ENCODE measurements around the gene FAF2.
"Not testable (repeated sequence)": the region's sequence is repeated elsewhere in the genome, so short reads cannot be mapped to it uniquely, and the experiment has no call there.

Gene FAF2

DNA sequence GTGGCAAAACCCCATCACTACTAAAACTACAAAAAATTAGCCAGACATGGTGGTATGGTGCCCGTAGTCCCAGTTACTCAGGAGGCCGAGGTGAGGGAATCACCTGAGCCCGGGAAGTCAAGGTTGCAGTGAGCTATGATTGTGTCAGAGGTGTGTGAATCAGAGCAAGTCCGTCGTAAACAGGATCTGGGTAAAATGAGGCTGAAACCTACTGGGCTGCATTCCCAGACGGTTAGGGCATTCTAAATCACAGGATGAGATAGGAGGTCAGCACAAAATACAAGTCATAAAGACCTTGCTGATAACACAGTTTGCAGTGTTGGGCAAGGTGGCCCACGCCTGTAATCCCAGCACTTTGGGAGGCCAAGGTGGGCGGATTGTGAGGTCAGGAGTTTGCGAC is 29.9 kb upstream of the FAF2 start:
- DNase-seq, result no peak

DNA sequence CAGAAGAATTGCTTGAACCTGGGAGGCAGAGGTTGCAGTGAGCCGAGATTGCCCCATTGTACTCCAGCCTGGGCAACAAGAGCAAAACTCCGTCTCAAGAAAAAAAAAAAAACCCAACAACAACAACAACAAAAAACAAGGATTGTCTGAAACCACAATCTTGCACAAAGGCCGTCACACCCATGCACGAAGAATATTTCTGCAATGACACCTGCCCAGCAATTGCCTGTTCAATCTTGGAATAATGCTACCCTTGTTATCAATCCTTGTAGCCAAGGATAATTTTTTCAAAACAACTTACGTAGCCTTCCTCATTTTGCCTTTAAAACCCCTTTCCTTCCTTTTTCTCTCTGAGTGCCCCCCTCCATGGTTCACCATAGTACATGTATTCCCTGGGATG is 28.1 kb upstream of the FAF2 start:
- no peak for DNase-seq

DNA sequence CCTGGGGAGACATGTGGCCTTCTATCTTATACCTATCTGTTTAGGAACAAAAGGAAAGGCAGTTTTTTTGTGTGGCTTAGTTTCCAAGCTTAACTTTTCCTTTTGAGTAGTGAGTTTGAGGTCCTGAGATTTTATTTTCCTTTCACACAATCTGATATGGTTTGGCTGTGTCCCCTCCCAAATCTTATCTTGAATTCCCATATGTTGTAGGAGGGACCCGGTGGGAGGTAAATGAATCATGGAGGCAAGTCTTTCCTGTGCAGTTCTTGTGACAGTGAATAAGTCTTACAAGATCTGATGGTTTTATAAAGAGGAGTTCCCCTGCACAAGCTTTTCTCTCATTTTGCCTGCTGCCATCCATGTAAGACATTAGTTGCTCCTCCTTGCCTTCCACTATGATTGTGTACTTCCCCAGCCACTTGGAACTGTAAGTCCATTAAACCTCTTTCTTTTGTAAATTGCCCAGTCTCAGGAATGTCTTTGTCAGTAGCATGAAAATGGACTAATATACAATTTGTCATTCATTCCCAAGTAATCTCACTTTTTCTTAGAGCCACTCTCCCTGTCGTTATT is 27.1 kb upstream of the FAF2 start:
- no peak for DNase-seq

DNA sequence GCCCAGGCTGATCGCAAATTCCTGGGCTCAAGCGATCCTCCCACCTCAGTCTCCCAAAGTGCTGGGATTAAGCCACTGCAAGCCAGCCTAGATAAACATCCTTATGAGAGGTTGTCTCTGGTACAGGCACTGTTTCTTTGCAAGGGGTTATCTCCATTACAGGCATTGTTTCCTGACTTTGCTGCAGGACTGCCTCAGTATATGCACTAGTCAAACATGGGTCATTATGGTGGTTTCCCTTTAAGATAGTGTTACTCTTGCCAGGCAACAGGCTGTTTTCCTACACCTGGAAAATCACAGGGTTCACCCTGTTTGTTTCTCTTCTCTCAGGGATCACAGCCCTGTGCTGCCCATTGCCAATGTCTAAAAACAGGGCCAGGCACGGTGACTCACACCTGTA is 24.0 kb upstream of the FAF2 start:
- no peak for DNase-seq

DNA sequence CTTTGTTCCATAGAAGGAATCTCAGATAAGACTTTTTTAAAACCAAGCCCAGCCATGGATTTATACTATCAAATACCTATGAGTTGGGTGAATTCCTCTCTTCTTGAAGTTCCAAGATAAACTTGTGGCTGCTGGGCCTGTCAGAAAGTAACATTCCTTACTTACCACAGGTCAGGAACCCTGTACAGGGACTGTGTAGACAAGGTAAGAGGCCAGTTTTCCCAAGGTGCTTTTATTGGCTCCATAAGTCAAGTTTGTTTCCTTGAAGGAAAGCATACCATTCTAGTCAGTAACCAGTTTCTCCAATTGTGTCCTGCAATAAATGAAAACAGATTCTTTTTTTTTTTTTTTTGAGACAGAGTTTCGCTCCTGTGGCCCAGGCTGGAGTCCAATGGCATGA is 23.0 kb upstream of the FAF2 start:
- DNase-seq, result no peak

DNA sequence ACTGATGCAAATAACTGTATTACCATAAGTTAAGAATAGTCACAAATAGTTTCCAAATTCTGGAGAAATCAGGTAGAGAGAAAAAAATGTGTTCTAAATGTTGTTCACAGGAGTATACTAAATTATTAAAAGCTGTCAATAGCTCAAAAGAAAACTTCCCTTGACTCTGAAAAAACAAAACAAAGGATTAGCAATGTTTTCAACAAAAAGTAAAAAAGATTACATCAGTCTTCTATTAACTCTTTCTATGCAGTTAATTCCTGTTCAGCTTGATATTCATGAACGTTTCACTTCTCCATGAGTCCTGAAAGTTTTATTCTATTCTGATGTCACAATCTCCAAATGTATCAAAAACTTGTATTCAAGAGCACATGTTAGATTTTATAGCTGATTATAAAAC is 22.4 kb upstream of the FAF2 start:
- no peak for DNase-seq

DNA sequence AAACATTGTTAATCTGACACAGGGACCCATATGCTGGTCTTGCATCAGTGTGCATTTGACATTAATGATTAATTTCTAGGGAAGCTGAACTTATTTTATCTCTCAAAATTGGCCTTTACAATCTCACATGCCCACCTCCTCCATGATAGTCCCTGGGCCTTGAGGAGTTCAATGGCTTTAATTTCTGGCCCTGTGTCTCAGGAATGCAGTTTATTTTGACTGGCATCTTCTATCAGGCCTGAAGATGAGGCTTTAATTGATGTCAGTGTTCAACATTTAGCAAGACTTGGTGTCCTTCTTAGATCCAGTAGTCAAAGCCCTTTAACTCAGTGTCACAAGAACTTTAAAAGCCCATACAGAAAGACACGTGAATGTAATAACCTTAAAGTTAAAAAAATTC is 21.3 kb upstream of the FAF2 start:
- no peak for DNase-seq

DNA sequence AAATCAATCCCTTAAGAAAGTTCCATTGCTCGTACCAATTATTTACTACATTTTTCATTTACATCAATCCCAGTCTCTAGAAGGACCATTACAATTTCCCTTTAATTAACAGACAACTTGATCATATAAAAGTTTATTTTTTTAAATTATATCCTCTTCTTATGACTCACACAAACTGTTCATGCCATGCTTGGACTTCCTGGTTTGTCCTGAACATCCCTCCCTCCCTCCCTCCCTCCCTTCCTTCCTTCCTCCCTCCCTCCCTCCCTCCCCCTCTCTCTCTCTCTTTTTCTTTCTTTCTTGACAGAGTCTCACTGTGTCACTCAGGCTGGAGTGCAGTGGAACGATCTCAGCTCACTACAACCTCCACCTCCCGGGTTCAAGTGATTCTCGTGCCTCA is 20.2 kb upstream of the FAF2 start:
- DNase-seq, result no peak

DNA sequence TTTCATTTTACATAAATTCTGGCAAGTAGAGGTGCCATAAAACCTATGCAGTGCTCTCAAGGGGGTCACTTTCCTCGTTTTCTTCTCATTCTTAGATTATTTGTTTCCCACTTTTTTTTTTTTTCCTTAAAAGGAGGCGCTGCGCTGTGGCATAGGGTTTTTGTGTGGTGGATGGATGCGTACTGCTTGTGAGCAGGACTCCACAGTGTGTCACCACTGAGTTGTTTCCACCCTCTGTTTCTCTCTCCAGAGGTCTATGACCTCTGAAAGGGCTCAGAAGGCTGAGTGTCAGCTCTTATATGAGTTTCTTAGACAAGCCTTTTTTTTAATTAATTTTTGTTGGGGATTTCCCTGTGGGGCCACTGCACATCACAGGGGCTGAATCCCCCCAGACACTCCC is 18.2 kb upstream of the FAF2 start:
- no peak for DNase-seq

DNA sequence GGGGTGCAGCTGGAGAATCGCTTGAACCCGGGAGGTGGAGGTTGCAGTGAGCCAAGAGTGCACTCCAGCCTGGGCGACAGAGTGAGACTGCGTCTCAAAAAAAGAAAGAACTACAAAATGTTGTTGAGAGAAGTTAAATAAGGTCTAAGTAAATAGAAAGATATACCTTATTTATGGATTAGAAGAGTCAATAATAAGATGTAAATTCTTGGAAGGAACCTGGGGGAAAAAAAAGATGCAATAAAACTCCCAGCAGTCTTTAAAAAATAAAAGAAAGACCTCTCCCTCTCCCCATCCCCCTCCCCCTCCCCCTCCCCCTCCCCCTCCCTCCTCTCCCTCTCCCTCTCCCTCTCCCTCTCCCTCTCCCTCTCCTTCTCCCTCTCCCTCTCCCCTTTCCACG is 15.5 kb upstream of the FAF2 start:
- DNase-seq, result no peak

DNA sequence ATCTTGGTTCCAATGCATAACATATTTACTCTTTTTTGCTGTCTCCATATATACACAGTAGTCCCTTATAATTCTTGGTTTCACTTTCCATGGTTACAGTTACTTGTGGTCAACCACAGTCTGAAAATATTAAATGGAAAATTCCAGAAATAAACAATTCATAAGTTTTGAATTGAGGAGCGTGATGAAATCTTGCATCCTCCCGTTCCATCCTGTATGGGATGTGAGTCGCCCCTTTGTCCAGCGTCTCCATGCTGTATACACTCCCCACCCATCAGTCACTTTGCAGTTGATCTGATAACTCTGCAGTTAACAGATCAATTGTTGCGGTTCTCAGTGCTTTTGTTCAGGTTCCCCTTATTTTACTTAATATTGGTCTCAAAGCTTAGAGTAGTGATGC is 11.5 kb upstream of the FAF2 start:
- no peak for DNase-seq

DNA sequence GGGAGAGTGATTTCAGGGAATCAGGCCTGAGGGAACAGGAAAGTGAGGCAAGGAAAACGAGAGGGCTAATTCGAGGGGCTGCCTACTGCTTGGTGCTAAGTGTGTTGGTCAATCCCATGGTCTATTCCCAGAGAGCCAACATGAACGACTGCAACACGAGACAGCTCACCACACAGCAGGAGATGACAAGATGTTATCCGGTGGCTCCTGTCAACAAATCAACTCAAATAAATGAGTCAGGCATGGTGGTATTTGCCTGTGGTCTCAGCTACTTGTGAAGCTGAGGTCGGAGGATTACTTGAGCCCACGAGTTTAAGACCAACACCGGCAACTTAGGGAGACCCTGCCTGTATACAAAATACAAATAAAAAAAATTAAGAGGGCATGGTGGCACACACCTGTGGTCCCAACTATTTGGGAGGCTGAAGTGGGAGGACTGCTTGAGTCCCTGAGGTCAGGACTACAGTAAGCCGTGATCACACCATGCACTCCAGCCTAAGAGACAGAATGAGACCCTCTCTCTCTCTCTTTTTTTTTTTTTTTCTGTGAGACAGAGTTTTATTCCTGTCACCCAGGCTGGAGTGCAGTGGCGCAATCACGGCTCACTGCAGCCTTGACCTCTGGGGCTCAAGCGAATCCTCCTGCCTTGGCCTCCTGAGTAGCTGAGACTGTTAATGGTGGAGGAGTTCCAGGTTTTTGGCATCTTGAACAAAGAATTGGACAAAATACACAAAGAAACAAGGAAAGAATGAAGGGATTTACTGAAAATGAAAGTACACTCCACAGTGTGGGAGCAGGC is 9.0 kb upstream of the FAF2 start:
- no peak for DNase-seq

DNA sequence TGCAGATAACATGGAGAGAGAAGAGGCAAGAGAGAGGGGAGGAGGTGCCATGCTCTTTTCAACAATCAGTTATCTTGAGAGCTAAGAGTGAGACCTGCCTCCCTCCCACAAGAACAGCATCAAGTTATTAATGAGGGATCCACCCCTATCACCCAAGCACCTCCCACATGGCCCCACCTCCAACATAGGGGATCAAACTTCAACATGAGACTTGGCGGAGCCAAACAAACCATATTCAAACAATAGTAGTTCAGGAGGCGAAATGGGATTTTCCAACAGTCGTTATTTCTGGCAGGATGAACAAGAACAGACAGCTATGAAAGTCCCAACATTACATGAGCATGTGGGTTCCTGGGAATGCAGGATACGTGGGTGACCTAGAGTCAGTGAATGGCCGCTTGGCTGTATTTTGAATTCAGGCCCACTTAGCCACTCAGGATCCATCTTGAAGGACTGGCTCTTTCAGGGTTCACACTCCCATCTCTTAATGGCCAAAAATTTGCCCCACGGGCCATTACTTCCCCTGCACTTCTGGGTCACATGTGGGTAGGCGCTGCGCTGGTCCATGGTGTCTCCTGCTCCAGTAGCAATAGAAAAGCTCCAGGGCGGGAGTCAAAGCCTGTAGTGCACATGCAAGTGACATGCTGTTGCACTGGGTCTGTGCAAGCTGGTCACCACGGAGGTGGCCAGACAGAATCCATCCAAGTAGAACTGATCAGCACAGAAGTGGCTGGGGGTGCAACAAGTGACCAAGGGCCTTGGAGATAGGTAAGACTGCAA is 7.1 kb upstream of the FAF2 start:
- DNase-seq, result no peak

DNA sequence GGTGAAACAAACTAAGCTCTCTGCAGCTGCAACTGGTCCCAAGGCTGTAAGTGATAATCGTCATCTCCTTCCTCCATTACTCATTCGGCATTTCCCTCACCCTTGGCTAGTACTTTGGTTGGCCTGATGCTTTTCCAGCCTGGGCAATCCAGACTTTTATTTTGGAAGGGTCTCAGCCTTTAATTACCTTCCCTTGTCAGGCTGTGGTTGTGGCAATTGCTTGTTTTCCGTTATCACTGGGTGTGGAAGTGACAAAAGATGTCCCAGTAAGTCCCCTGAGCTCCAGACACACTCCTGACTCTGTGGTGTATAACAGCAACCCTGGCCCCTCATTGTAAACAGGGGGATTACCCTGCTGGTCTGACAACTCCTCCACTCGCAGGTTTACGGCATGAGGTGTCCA is 6.3 kb upstream of the FAF2 start:
- no peak for DNase-seq

DNA sequence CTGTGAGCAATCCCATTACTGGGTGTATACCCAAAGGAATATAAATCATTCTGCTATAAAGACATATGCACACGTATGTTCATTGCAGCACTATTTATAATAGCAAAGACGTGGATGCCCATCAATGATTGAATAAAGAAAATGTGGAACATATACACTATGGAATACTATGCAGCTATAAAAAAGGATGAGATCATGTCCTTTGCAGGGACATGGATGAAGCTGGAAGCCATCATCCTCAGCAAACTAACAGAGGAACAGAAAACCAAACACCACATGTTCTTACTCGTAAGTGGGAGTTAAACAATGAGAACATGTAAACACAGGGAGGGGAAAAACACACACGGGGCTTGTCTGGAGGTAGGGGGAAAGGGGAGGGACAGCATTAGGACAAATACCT is 5.3 kb upstream of the FAF2 start:
- DNase-seq, result not testable (repeated sequence)

DNA sequence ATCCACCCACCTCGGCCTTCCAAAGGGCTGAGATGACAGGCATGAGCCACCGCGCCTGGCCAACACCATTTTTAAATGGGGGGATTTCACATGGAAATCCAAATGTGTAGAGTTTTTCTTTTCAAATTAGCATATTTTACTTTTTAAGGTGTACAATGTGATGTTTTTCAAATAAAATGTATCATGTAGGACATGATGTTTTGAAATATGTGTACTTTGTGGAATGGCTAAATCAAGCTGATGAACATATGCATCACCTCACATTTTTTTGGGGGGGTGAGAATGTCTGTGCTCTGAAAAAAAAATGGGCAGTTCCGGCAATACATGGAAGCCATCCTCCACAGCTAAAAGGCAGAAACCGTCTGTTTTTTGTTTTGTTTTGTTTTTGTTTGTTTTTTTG is 3.4 kb upstream of the FAF2 start:
- no peak for DNase-seq

DNA sequence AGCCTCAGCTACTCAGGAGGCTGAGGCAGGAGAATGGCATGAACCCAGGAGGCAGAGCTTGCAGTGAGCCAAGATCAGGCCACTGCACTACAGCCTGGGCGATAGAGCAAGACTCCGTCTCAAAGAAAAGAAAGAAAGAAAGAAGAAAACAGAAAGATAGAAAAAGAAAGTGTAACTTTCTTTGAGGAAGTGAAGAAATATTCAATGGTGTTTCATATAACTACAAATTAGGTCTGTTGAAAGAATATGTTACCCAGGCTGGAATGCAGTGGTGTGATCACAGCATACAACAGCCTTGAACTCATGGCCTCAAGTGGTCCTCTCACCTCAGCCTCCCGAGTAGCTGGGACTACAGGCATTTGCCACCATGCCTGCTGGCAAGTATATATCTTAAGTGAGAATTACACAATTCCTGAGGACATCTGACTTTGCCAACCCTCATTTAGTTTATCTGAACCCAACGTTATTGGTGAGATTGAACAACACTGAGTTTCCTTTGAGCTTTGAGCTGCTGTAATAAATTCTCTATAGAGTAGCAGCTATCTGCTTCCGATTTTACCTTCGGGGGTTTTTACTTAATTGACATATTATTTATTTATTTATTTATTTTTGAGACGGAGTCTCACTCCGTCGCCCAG is 2.0 kb upstream of the FAF2 start:
- no peak for DNase-seq

DNA sequence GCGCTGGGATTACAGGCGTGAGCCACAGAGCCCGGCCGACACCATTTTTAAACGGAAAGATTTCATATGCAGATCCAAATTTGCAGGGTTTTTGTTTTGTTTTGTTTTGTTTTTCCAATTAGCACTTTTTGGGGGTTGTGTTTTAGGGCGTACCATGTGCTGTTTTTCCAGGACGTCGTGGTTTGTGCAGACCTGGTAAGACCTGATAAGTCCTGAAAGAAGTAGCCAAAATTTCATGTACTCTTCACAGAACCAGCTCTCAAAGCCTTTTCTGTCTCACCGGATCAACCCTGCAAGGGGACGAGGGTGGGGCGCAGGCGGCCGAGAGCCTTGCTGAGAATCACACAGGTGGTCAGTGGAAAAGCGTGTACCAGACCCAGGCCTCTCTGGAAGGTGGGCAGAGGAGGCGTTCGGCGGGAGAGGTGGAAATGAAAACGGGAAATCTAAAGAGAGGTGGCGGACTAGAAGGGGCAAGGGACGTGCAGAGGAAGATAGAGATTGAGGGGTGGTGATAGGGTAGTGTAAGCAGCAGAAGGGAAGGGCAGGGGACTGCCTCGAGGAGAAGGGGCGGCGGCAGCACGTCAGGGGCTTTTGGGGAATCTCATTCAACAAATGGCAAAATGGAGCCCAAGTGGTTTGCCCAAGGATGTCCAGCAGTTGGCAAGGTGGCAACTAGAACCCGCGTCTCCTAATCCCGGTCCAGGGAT is 1.1 kb upstream of the FAF2 start:
- peak in 1 of 2 donors; percentile 3 for DNase-seq

DNA sequence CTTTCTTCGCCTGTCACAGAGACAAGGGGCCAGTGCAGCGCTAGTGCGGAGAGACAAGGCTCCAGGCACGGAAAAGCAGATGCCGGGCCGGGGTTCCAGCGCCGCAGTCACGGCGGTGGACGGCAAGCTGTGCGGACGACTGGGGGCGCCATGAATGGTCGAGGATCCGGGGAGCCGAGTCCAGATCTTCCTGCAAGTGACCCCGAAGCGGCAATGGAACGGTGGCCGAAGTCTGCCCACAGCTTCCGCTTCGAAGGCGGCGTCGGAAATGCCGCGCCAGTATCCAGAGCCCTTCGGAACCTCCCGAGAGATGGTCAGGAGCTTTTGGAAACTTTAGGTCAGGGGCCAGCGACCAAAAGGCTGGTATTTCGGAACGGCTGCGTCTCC is 601 bp upstream of the FAF2 start:
- no peak for DNase-seq

DNA sequence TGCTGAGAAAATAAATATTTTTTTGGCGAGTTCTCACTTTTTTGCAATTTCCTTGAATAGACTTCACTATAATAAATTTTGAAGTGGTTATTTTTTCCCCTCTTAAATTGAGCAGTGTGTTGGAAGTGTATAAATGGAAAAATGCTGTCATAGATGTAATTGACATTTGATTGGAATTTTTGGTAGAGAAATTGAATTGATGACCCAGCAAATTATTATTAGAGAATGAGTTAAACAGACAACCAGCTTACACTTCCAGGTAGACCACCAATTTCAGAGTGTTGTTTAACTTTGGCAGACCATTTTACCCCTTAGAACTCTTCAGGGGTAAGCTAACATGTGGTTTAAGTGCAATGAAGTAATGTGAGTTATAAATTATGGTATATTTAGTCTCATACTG is 1.9 kb downstream of the FAF2 start:
- DNase-seq, result no peak

DNA sequence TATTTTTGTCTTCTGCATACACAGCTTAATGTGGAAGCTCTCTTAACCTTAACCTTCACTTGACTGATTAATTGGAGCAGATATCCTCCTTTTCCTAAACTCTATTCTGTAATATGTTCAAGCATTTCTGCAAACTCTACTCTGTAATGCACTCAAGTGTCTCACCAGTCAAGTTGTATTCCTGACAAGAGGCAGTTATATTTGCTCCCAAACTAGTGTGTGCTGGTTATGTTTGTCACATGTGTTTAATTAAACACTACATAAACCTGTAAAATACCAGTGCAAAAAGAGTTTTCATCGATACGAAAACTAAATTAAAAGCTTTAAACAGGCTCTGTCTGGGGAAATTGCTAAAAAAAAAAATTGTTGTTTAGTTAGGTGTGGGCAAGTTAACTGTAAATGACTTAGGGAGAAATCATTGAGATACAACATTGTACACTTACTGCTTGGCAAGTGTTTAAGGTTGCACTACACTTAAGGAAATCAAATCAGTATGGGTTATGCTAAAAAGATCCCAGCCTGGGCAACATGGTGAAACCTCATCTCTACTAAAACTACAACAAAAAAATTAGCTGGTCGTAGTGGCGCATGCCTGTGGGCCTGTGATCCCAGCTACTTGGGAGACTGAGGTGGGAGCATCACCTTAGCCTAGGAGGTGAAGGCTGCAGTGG is 6.7 kb downstream of the FAF2 start:
- DNase-seq, result no peak

DNA sequence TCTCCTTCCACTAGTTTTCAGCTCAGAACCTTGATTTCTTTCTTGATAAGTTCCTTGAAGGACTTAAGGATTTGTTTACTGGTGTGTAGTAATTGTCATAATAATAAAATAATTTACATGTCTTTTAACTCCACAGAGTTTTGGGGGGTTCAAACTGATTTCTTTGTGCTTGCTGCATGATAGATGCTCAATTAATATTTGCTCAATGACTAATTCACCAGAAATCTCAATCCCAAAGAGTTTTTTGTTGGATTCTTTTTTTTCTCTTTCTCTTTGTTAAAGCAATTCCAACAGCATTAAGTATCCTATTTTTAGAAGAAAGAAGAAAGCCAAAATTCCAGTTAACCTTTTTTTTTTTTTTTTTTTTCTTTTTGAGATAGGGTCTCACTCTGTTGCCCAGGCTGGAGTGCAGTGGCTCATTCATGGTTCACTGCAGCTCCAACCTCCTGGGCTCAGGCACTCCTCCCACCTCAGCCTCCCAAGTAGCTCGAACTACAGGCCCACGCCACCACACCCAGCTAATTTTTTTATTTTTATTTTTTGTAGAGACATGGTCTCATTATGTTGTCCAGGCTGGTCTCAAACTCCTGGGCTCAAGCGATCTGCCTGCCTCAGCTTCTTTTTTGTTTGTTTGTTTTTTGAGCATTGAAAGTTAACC is 10.8 kb downstream of the FAF2 start:
- no peak for DNase-seq

Data from activated CD4-positive, alpha-beta T cell treated with anti-CD3 and anti-CD28 coated beads for 4 hours (primary cell).